CD4-positive, alpha-beta T cell treated with Interleukin-6 at 100 ng/mL for 8 hours (primary cell): ENCODE results near the gene IL21R.

ENCODE experiments used
- DNase-seq: peaks from one replicate; pipeline ENCODE4 v3.0.0-alpha.2; 2020; ENCODE audit warnings: mixed read lengths, low spot score

Gene IL21R

GRCh38 chr16:27463741-27464591, 62.0 kb downstream of the IL21R start:
- peak; percentile 53 for DNase-seq

DNA sequence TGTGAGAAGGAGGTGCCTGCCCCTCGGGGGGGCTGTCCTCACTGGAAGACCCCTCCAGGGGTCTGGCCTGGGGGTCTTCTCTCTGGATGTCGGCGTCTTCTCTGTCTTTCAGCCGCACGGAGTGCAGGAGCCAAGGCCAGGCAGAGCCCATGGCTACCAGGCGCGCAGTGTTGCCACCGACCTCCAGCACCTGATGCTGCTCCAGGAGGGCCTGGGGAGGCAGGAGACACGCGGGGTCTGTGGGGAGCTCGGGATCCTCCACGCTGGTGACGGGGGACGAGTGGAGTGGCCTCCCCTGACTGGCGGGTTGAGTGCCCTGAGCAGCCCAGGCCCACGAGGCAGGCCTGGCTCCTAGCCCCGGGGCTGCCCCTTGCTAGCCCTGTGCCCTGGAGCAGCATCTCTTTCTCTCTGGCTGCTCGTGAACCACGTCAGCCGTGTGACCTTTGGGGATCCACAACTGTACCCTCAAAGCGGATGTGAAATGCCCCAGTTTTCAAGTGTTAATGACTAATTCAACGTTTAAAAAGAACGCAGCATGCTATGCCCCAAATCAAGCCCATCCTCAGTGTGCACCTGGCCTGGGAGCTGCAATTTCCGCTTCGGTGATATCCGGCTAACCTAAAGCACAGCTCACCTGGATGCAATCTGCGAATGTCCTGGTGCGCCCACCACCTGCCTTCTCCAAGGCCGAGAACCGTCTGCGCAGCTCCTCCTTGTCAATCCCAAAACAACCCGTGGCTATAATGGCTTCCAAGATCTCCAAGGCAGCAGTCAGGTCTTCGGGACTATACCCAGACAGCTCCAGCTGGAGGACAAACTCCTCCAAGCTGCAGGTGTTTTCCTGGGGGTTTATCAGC, 62.9 kb downstream of the IL21R start:
- no peak for DNase-seq

- DNase-seq, result no peak
Observed at GRCh38 chr16:27465483-27465879, 63.5 kb downstream of the IL21R start.

GRCh38 chr16:27468941-27469531, 67.1 kb downstream of the IL21R start:
- DNase-seq, result no peak

DNA sequence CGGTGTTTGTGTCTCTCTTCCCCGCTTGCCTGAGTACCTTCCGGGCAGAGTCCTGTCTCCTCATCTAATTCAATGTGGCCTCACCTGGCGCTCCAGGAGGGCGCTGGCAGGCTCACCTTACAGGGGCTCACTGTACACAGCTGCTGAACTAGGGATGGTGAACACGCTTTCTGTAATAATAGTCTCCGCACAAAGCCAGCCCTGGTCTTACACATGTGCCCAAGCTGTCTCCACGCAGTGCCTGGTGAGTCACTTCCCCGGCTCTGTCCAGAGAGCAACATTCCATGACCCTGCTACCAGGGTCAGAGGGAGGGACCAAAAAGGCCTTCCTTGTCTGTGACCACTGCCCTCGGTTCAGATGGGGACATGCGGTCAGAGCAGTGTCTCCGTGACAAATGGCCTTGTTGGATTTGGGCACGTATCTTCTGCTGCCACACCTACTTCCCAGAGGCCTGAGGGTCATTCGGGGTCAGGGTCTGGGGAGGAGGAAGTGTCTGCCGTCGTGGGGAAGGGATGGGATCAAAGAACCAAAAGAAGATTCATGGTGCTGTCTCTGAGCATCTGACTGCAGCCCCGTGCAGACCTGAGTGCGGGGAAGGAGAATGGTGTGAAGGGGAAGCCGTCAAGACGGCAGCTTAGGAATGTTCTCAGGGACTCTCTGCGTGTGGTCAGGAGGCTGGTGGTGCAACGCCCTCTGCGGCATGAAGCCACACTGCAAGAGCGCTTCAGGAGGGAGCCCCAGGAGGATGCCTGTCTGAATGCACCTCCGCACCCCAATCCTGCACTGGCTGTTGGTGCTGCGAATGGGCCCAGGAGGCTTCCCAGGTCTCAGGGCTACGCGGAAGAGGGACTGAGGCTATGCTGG, 68.8 kb downstream of the IL21R start:
- no peak for DNase-seq

- no peak for DNase-seq
Observed at GRCh38 chr16:27471661-27472060, 69.7 kb downstream of the IL21R start.

DNA sequence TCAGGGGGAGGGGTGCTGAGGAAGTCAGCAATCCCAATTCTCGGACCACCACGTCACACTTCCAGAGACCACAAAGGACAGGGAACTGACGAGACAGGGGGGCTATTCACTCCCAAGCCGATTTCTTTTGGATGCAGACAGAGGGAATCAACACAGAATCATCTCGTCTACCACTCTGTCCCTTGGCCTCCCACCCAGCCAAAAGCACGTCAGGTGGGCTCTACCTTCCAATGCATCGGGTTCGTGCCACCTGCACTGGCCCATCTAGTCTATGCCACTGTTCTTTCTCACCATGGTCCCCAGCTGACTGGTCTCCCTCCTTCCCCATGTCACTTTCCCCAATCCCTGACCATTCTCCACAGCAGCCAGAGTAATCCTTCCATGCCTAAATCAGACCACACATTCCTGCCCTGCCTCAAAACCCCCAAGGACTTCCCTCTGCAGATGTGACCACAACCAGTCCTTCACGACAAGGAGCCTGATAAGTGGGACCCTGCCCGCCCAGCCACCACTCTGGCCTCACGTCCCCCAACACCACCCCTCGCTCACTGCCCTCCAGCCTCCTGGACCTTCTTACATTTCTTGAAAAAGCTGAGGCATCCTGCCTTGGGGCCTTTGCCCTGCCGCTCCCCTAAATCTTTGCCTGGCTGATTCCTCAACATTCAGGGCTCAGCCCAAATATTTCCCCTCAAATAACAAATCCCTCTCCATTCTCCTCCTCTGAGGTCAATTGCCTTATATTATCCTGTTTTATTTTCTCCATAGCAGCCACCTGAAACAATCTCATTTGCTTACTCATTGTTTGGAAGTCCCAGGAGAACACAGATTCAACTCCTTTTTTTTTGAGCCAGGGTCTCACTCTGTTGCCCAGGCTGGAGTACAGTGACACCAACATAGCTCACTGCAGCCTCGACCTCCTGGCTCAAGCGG, 70.4 kb downstream of the IL21R start:
- no peak for DNase-seq

GRCh38 chr16:27473101-27473900, 71.3 kb downstream of the IL21R start:
- DNase-seq, result no peak

DNA sequence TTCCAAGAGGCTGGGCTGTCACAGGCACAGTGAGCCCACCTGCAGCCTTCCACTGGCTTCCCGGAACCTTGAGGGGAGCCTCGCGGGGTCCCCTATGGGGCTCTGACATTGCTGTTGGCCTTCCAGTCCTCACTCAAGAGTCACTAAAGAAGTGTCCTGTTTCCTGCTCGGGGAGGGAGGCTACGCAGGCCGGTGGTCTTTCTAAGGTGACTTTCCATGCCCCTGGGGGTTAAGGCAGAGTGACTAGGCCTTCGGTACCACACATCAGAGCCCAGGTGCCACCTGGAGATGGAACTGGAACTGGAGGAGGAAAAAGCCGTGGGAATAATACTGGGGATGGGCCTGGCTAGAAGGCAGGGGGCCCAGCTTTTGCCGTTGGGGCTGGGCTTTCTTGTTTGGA, 72.1 kb downstream of the IL21R start:
- no peak for DNase-seq

DNA sequence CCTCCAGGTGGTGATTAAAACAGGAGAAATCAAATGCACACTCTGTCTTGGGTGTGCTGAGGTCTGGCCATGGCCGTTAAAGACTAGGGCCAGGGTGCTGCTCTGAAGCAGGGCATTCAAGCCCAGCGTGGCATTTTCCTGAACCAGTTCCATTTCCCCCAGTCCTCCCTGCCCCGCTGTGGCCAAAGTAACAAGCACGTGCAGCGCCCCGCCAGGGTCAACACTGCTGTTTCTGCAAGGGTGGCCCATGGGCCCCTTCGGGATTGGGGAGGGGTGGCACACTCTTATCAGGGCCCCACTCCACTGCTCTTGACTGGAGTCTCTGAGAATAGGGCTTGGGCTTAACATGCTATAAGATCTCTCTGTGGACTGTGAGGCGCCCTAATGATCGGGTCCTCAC, 72.9 kb downstream of the IL21R start:
- DNase-seq, result no peak

DNA sequence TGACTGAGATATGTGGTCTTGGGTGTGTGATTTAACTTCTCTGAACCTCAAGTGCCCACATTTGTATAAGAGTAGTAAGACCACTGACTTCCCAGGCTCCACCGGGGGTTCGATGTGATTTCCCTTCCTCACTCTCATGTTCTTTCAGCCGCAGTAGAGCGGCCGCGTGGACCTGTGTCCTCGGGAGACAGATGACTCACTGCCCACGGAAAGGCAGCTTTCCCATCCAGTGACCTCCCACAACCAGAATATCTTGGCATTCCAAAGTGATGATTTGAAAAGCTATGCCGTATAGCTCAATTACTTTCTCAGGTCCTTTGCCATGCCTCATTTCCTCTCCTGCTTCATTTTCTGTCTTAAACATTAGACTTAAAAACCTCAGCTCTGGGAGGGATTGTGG, 73.6 kb downstream of the IL21R start:
- no peak for DNase-seq

- no peak for DNase-seq
Observed at GRCh38 chr16:27476240-27476639, 74.3 kb downstream of the IL21R start.

DNA sequence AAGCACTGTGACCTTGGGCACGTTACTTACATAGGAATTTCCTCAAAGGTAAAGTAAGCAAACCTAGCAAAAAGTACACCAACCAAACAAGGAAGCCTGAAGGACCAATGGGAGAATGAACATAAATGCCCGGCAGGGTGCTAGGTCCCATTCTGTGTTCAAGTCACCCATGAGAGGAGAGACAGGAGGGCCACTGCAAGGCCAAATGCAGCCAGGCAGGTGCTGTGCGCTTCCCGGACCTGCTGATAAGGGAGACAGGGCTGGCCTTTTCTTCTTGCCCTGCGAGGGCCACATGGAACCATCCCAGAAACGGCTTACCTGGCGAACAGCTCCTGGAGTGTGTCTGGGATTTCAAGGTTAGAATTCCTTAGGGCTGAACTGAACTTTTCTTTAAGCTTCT, 78.8 kb downstream of the IL21R start:
- DNase-seq, result no peak

DNA sequence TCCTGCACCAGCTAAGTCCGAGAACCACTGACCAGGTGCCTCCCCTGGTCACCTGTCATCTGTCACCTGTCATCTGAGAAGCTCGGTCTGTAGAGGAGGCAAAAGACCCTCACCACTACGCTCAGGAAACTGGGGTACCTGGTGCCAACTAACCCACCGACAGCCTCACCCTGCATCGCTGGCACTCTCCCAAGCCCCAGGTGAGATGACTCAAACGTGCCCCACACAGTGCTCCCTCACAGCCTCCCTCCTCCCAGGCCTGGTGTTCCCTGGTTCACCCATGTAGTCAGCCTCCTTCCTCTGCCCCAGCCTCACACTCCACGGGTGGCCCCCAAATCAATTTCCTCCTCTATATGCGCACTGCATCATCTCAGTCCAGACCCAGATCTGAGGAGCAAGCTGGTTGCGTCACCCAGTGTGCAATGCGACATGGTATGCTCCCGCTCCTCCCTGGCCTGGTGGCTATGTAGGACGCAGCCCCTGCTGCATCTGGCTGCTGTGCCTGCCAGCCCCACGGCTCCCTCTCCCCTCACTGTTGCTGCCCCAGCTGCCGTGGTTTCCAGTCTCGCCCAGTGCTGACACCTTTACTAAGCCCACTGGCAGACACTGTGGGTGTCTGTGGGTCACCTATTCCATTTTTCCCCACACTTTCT, 79.4 kb downstream of the IL21R start:
- DNase-seq, result no peak

GRCh38 chr16:27482397-27483087, 80.6 kb downstream of the IL21R start:
- DNase-seq, result no peak

DNA sequence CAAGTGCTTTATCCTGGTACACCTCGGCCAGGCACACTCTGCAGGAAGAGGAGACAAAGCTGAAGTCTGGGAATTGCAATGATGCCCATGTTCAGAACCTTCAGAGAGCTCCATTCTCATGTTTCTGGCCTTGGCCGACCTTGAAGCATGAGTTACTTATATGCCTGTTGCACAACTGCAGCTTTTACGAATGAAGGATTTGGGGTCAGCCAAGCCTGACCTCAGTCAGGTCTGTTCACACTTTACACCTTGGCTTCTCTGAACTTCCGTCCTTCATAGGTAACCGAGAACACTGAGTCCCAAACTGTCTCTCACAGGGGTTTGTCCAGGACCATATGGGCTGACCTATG, 81.1 kb downstream of the IL21R start:
- DNase-seq, result no peak

DNA sequence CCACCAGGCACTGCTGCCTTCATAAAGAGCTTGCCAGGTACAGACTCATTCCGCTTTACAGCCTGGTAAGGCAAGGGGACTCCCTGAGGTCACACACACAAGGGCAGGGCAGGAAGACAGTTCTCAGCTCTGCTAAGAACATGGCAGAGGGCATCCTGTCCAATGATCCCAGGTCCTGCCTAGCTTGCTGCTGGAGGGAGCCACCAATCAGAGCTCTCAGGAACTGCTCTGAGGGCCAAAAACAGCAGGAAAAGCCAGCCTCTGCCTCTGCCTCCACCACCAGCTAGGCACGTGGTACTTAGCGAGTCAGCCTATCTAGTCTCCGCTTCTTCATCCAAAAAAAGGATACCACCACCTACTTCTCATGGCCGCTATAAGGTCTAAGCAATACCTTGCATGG, 81.7 kb downstream of the IL21R start:
- DNase-seq, result no peak

- DNase-seq, result no peak
Observed at GRCh38 chr16:27485126-27485525, 83.2 kb downstream of the IL21R start.

- DNase-seq, result no peak
Observed at GRCh38 chr16:27485811-27486210, 83.8 kb downstream of the IL21R start.
